AG08395 (cell line): Measurements from ENCODE around the gene MAF.

Experiments
- DNase-seq: peaks from one replicate; pipeline ENCODE4 v3.0.0; 2012; ENCODE audit warnings: mixed read lengths, low spot score

The MAF gene

GRCh38 chr16:79589601-79590102, 10.9 kb downstream of the MAF start:
- DNase-seq = no peak

GRCh38 chr16:79587897-79588296, 12.6 kb downstream of the MAF start:
- DNase-seq = no peak

GRCh38 chr16:79587296-79587695, 13.2 kb downstream of the MAF start:
- DNase-seq = no peak

GRCh38 chr16:79582789-79583188, 17.7 kb downstream of the MAF start:
- DNase-seq = no peak

DNA sequence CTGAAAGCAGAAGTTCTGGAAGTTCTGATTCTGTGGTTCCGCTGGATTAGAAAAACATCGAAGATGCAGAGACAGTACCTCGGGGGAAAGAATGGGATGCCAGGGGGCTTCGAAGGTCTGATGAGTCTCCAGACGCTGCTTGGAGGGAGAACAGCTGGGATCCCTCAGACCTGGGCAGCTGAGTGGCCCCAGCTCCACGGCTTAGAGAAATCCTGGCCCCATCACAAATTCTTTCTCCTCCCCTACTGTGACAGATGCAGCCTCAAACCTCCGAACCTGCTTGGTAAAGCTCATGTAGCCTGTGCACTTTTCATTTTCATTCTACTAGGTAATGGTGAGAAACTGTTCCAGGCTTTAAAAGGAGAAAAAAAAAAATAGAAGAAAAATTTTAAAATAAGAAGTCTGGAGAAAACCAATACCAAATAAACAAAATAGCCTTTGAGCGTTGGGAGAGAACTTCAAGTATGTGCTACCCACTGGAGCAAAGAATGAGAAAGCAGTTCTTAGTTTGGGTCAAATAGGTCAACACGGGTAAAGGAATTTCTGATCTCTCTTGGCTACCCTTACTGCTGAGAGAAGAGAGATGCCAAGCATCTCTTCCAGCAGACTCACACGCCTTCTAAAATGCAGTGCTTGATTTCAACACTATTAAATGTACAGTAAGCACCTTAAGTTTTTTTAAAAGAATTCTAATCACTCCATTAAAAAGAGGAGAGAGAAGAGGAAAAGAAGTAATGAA, 19.9 kb downstream of the MAF start:
- no peak for DNase-seq

DNA sequence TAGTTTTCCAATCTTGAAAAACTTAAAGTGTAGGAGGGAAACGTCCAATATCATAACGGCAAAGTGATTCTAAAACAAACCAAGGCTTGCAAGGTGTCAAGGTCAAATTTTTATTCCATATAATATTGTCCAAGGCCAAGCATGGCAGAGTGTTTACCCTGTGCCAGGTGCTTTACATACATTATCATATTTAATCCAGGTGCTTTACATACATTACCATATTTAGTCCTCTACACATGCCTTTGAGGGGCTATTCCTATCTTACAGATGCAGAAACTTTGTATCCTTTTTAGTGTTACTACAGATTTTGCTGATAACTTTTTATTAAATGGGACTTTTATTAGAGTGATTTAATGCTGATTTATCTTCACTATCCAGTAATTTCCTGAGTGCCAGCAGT, 23.9 kb downstream of the MAF start:
- no peak for DNase-seq

DNA sequence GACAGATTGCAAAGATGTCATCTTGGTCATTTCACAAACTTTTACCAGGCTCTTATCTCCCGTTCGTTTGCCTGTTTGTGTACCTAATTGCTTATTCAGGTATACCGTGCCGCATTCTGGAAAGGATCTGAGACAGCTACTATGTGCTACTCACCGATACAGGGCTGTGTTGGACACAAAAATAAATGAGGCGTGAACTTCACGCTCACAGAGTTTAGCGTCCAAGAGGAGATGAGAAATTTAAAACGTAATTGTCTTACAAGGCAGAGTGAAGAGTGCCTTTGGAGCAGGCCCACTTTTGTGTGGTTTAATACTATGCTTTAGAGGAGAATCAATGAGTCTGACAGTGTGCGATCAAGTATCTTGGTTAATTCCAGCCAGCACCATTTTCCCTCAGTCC, 26.7 kb downstream of the MAF start:
- DNase-seq = no peak

GRCh38 chr16:79573071-79573470, 27.5 kb downstream of the MAF start:
- no peak for DNase-seq

GRCh38 chr16:79571903-79572535, 28.5 kb downstream of the MAF start:
- no peak for DNase-seq

- no peak for DNase-seq
Measured at GRCh38 chr16:79571065-79571902, 29.3 kb downstream of the MAF start.

- no peak for DNase-seq
Measured at GRCh38 chr16:79564671-79565107, 35.8 kb downstream of the MAF start.

DNA sequence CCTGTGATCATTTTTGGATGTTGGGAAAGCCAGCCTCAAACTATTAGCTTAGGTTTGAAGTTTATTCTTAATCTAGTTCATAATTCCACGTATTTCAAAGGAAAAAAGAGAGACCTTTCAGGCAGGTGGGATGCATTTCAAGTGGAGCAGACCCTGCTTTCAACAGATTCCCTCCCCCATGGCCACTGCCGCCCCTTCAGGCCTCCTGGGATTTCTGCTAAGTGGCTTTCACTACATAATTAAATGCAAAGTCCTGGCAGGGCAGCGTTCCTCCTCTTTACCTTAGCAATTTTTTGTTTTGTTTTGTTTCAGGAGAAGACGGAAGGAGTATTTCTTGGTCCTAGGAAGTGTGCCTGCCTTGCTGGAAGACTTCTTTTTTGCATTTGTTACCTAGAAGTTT, 36.6 kb downstream of the MAF start:
- DNase-seq = no peak

GRCh38 chr16:79562166-79562823, 38.2 kb downstream of the MAF start:
- DNase-seq = no peak

DNA sequence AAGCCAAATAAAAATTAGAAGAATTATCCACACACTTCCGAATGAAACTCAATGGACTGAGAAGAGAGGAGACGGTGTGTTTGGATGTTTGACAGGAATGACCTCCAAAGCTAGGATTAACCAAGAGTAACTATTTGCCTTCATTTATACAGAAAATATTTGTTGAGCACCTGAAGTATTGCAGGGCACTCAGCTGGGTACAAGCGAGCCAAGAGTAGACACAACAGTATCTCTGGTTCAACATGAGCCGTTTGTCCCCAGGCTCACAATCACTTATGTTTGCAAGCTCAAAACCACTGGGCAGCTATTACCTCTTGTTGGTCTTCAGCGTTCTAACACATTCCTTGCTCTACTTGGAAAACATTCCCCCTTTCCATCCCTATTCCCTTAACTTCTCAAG, 38.8 kb downstream of the MAF start:
- DNase-seq = no peak

GRCh38 chr16:79560923-79561322, 39.6 kb downstream of the MAF start:
- DNase-seq = no peak

GRCh38 chr16:79560318-79560717, 40.2 kb downstream of the MAF start:
- no peak for DNase-seq

- DNase-seq = no peak
Measured at GRCh38 chr16:79559532-79559931, 41.0 kb downstream of the MAF start.

- no peak for DNase-seq
Measured at GRCh38 chr16:79557421-79557820, 43.1 kb downstream of the MAF start.

- DNase-seq = no peak
Measured at GRCh38 chr16:79554912-79555311, 45.6 kb downstream of the MAF start.

DNA sequence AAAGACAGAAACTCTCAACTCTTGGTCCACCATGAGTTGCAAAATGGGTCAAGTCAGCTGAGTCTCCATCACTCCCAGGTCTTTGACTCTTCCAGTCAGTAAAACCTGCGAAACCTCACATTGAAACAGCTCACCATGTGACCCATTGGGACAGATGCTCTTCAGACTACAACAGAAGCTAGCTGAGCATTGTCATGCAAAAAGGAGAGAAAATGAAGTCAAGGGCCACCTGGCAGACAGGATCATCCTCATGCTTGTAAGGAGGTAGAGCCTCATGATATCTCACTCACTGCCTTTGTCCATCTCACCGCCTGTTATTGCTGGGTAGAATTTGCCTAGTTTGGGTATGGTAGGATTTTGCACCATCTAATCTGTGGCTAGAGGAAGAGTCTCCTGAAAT, 50.2 kb downstream of the MAF start:
- DNase-seq = no peak

- DNase-seq = no peak
Measured at GRCh38 chr16:79547085-79547484, 53.5 kb downstream of the MAF start.
